WTC11 (cell line): ENCODE data around the gene CTAGE1.

Source experiments
- AR ChIP-seq: fragments of 250-450 bp; sonication (Bioruptor Pico); IDR thresholded peaks from 2 replicates; pipeline ENCODE4 v1.9.0; 2021; ENCODE audit warnings: mild to moderate bottlenecking
- CTCF ChIP-seq: fragments of 200-600 bp; IDR thresholded peaks from 2 replicates; pipeline ENCODE4 v1.8.0; 2022; ENCODE audit warnings: antibody characterized with exemption
- KAT7 ChIP-seq: sonication (generic); formaldehyde crosslinking; IDR thresholded peaks from 2 replicates; pipeline ENCODE4 v1.8.1; 2023; ENCODE audit warnings: missing genetic modification reagents, mild to moderate bottlenecking, borderline replicate concordance
- NR2C2 ChIP-seq: sonication (generic); formaldehyde crosslinking; IDR thresholded peaks from 2 replicates; pipeline ENCODE4 v1.8.0; 2022; ENCODE audit warnings: mild to moderate bottlenecking, missing genetic modification reagents
- SP1 ChIP-seq: sonication (generic); formaldehyde crosslinking; conservative IDR thresholded peaks from 2 replicates; pipeline ENCODE4 v1.8.1; 2022; ENCODE audit warnings: missing genetic modification reagents
- TEAD4 ChIP-seq: sonication (generic); formaldehyde crosslinking; IDR thresholded peaks from 2 replicates; pipeline ENCODE4 v1.8.0; 2022; ENCODE audit warnings: mild to moderate bottlenecking, missing genetic modification reagents
- ZNF232 ChIP-seq: sonication (generic); formaldehyde crosslinking; IDR thresholded peaks from 2 replicates; pipeline ENCODE4 v1.8.0; 2022; ENCODE audit warnings: mild to moderate bottlenecking, missing genetic modification reagents
- ZNF281 ChIP-seq: sonication (generic); formaldehyde crosslinking; IDR thresholded peaks from 2 replicates; pipeline ENCODE4 v1.8.0; 2023; ENCODE audit warnings: mild to moderate bottlenecking, missing genetic modification reagents
- TF ChIP-seq, protein P1 (sequence below): sonication (generic); formaldehyde crosslinking; IDR thresholded peaks from 2 replicates; pipeline ENCODE4 v1.8.1; 2022; ENCODE audit warnings: low read depth, mild to moderate bottlenecking, moderate library complexity, missing genetic modification reagents, borderline replicate concordance
- TF ChIP-seq, protein P2 (sequence below): sonication (generic); formaldehyde crosslinking; IDR thresholded peaks from 2 replicates; pipeline ENCODE4 v1.8.1; 2023; ENCODE audit warnings: mild to moderate bottlenecking, missing genetic modification reagents
- TF ChIP-seq, protein P3 (sequence below): sonication (generic); formaldehyde crosslinking; IDR thresholded peaks from 2 replicates; pipeline ENCODE4 v1.8.1; 2023; ENCODE audit warnings: mild to moderate bottlenecking, missing genetic modification reagents, moderate library complexity
- TF ChIP-seq, protein P4 (sequence below): sonication (generic); formaldehyde crosslinking; IDR thresholded peaks from 2 replicates; pipeline ENCODE4 v1.8.1; 2023; ENCODE audit warnings: mild to moderate bottlenecking, missing genetic modification reagents, borderline replicate concordance
- TF ChIP-seq, protein P5 (sequence below): sonication (generic); formaldehyde crosslinking; IDR thresholded peaks from 2 replicates; pipeline ENCODE4 v1.8.1; 2022; ENCODE audit warnings: missing genetic modification reagents, borderline replicate concordance

DNA sequence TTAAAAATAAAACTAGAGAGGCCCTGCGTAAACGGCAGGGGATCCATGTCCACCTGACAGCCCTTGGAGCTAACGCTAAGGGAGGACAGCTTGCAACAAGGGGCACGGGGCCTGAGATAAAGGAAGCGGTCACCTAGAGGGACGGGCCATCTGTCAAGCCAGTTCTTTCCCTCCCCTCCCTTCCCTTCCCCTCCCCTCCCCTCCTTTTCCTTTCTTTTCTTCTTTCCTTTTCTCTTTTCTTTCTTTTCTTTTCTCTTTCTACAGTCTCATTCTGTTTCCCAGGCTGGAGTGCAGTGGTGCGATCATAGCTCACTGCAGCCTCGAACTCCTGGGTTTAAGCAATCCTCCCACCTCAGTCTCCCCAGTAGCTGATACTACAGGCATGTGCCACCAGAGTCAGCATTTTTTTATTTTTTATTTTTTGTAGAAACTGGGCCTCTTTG lies 34.5 kb upstream of the CTAGE1 start:
- no peak for TF ChIP-seq NR2C2
- TF ChIP-seq CTCF, result no peak
- TF ChIP-seq, protein P1, sequence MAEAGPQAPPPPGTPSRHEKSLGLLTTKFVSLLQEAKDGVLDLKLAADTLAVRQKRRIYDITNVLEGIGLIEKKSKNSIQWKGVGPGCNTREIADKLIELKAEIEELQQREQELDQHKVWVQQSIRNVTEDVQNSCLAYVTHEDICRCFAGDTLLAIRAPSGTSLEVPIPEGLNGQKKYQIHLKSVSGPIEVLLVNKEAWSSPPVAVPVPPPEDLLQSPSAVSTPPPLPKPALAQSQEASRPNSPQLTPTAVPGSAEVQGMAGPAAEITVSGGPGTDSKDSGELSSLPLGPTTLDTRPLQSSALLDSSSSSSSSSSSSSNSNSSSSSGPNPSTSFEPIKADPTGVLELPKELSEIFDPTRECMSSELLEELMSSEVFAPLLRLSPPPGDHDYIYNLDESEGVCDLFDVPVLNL (CRISPR knock-in tag), result no peak
- TF ChIP-seq KAT7 (CRISPR knock-in tag), result no peak
- TF ChIP-seq, protein P2, sequence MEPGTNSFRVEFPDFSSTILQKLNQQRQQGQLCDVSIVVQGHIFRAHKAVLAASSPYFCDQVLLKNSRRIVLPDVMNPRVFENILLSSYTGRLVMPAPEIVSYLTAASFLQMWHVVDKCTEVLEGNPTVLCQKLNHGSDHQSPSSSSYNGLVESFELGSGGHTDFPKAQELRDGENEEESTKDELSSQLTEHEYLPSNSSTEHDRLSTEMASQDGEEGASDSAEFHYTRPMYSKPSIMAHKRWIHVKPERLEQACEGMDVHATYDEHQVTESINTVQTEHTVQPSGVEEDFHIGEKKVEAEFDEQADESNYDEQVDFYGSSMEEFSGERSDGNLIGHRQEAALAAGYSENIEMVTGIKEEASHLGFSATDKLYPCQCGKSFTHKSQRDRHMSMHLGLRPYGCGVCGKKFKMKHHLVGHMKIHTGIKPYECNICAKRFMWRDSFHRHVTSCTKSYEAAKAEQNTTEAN (CRISPR knock-in tag), result no peak
- no peak for TF ChIP-seq TEAD4 (CRISPR knock-in tag)
- no peak for TF ChIP-seq AR (CRISPR knock-in tag)
- TF ChIP-seq SP1, result no peak
- TF ChIP-seq, protein P3, sequence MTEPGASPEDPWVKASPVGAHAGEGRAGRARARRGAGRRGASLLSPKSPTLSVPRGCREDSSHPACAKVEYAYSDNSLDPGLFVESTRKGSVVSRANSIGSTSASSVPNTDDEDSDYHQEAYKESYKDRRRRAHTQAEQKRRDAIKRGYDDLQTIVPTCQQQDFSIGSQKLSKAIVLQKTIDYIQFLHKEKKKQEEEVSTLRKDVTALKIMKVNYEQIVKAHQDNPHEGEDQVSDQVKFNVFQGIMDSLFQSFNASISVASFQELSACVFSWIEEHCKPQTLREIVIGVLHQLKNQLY, result no peak
- TF ChIP-seq, protein P4, sequence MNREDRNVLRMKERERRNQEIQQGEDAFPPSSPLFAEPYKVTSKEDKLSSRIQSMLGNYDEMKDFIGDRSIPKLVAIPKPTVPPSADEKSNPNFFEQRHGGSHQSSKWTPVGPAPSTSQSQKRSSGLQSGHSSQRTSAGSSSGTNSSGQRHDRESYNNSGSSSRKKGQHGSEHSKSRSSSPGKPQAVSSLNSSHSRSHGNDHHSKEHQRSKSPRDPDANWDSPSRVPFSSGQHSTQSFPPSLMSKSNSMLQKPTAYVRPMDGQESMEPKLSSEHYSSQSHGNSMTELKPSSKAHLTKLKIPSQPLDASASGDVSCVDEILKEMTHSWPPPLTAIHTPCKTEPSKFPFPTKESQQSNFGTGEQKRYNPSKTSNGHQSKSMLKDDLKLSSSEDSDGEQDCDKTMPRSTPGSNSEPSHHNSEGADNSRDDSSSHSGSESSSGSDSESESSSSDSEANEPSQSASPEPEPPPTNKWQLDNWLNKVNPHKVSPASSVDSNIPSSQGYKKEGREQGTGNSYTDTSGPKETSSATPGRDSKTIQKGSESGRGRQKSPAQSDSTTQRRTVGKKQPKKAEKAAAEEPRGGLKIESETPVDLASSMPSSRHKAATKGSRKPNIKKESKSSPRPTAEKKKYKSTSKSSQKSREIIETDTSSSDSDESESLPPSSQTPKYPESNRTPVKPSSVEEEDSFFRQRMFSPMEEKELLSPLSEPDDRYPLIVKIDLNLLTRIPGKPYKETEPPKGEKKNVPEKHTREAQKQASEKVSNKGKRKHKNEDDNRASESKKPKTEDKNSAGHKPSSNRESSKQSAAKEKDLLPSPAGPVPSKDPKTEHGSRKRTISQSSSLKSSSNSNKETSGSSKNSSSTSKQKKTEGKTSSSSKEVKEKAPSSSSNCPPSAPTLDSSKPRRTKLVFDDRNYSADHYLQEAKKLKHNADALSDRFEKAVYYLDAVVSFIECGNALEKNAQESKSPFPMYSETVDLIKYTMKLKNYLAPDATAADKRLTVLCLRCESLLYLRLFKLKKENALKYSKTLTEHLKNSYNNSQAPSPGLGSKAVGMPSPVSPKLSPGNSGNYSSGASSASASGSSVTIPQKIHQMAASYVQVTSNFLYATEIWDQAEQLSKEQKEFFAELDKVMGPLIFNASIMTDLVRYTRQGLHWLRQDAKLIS (CRISPR knock-in tag), result no peak
- TF ChIP-seq, protein P5, sequence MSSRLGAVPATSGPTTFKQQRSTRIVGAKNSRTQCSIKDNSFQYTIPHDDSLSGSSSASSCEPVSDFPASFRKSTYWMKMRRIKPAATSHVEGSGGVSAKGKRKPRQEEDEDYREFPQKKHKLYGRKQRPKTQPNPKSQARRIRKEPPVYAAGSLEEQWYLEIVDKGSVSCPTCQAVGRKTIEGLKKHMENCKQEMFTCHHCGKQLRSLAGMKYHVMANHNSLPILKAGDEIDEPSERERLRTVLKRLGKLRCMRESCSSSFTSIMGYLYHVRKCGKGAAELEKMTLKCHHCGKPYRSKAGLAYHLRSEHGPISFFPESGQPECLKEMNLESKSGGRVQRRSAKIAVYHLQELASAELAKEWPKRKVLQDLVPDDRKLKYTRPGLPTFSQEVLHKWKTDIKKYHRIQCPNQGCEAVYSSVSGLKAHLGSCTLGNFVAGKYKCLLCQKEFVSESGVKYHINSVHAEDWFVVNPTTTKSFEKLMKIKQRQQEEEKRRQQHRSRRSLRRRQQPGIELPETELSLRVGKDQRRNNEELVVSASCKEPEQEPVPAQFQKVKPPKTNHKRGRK, result no peak
- TF ChIP-seq ZNF281 (CRISPR knock-in tag), result no peak
- TF ChIP-seq ZNF232 (CRISPR knock-in tag), result no peak
